Measurements from ENCODE around the gene B4GALT2.

B4GALT2 gene

GRCh38 chr1:43968348-43968948, 10.6 kb upstream of the B4GALT2 start:
- H3K4me3 ChIP-seq (ENCODE audit: low read depth, low read length) = no peak overlapping the region
- peak; percentile 11 for DNase-seq (ENCODE audit: low read depth)
- in situ Hi-C loops (cut with HindIII; ENCODE audit: low sequenced_read_pairs) = no loop called here
- no peak for TF ChIP-seq CTCF (IDR thresholded peaks at IDR 0.05; ENCODE audit: low read depth, low read length, missing control alignments)

GRCh38 chr1:43969416-43969745, 9.6 kb upstream of the B4GALT2 start:
- in situ Hi-C loops (cut with HindIII; ENCODE audit: low sequenced_read_pairs) = no loop called here
- H3K4me3 ChIP-seq (ENCODE audit: low read depth, low read length) = peak overlapping the region; percentile 96
- DNase-seq (ENCODE audit: low read depth) = no peak
- TF ChIP-seq CTCF (IDR thresholded peaks at IDR 0.05; ENCODE audit: low read depth, low read length, missing control alignments) = no peak

GRCh38 chr1:43969746-43970466, 9.1 kb upstream of the B4GALT2 start, which contains the start of gene DPH2:
Gene DPH2, plus strand, starts transcription at chr1:43970010. Its CDS starts 166 bp downstream, at chr1:43970176.
- in situ Hi-C loops (cut with HindIII; ENCODE audit: low sequenced_read_pairs) = loop anchor here (5.0 to 10.0 kb wide), 2 partner anchors 55 to 203 kb away; no protein-coding TSS in a partner anchor
- peak; percentile 14 for TF ChIP-seq CTCF (IDR thresholded peaks at IDR 0.05; ENCODE audit: low read depth, low read length, missing control alignments)
- DNase-seq (ENCODE audit: low read depth) = peak; percentile 93
- H3K4me3 ChIP-seq (ENCODE audit: low read depth, low read length) = peak within 1 kb of the TSS; percentile 96

- H3K4me3 ChIP-seq (ENCODE audit: low read depth, low read length) = peak overlapping the region; percentile 96
- TF ChIP-seq CTCF (IDR thresholded peaks at IDR 0.05; ENCODE audit: low read depth, low read length, missing control alignments) = no peak
- in situ Hi-C loops (cut with HindIII; ENCODE audit: low sequenced_read_pairs) = loop anchor here (5.0 to 10.0 kb wide), 2 partner anchors 54 to 203 kb away; no protein-coding TSS in a partner anchor
- DNase-seq (ENCODE audit: low read depth) = no peak
These were observed 8.5 kb upstream of the B4GALT2 start for GRCh38 chr1:43970502-43970901.

GRCh38 chr1:43970911-43971310, 8.1 kb upstream of the B4GALT2 start:
- no peak for TF ChIP-seq CTCF (IDR thresholded peaks at IDR 0.05; ENCODE audit: low read depth, low read length, missing control alignments)

GRCh38 chr1:43971336-43971980, 7.6 kb upstream of the B4GALT2 start:
- in situ Hi-C loops (cut with HindIII; ENCODE audit: low sequenced_read_pairs) = loop anchor here (5.0 to 10.0 kb wide), 2 partner anchors 53 to 204 kb away; no protein-coding TSS in a partner anchor
- no peak for DNase-seq (ENCODE audit: low read depth)

More at GRCh38 chr1:43970911-43971310, 8.1 kb upstream of the B4GALT2 start:
- peak overlapping the region; percentile 96 for H3K4me3 ChIP-seq (ENCODE audit: low read depth, low read length)
- in situ Hi-C loops (cut with HindIII; ENCODE audit: low sequenced_read_pairs) = loop anchor here (5.0 to 10.0 kb wide), 2 partner anchors 54 to 204 kb away; no protein-coding TSS in a partner anchor
- DNase-seq (ENCODE audit: low read depth) = no peak

More at GRCh38 chr1:43971336-43971980, 7.6 kb upstream of the B4GALT2 start:
- no peak for TF ChIP-seq CTCF (IDR thresholded peaks at IDR 0.05; ENCODE audit: low read depth, low read length, missing control alignments)
- H3K4me3 ChIP-seq (ENCODE audit: low read depth, low read length) = no peak overlapping the region
